A673 (cell line): ENCODE data around the gene RPS2.

Experiments
- EZH2 ChIP-seq: fragments of 200-600 bp; sonication (generic); IDR thresholded peaks from 2 replicates; pipeline ENCODE4 v1.6.1; 2017; ENCODE audit warnings: borderline replicate concordance, low read depth, mild to moderate bottlenecking, mixed read lengths, antibody characterized with exemption, low read length; ENCODE audit not compliant: poor library complexity, severe bottlenecking
- TF ChIP-seq, protein P1 (sequence below): fragments of 300-800, 200-600 bp; sonication (generic); conservative IDR thresholded peaks from 2 replicates; pipeline ENCODE4 v1.5.1; 2017; ENCODE audit warnings: low read depth, mild to moderate bottlenecking, antibody characterized with exemption, low read length, moderate library complexity, mixed read lengths

DNA sequence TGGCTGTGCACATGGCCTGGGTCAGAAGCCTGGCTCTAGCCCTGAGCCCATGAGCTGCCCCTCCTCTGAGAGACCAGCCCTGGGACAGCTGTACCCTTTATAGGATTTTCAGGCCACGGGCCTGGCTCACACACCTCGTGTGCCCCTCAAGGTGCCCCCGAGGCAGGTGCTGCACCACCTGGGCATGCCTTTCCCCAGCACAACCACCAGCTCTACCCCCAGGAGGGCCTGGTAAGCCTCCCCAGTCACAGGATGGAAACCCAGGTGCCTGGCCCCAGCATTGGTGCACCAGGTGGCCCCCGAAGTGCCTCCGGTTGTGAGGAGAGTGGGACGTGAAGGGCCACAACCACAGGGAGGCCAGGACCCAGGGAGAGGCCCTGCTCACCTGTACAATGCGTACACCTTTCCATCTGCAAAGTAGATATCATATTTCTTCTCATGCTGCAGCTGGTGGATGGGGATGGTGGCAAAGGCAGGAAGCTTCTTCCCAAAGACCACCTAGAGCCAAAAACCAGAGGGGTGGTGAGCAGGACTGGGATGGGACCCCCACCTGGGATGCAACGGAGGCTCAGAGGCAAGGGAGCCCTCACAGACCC lies 38.7 kb upstream of the RPS2 start:
- TF ChIP-seq, protein P1, sequence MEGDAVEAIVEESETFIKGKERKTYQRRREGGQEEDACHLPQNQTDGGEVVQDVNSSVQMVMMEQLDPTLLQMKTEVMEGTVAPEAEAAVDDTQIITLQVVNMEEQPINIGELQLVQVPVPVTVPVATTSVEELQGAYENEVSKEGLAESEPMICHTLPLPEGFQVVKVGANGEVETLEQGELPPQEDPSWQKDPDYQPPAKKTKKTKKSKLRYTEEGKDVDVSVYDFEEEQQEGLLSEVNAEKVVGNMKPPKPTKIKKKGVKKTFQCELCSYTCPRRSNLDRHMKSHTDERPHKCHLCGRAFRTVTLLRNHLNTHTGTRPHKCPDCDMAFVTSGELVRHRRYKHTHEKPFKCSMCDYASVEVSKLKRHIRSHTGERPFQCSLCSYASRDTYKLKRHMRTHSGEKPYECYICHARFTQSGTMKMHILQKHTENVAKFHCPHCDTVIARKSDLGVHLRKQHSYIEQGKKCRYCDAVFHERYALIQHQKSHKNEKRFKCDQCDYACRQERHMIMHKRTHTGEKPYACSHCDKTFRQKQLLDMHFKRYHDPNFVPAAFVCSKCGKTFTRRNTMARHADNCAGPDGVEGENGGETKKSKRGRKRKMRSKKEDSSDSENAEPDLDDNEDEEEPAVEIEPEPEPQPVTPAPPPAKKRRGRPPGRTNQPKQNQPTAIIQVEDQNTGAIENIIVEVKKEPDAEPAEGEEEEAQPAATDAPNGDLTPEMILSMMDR: no peak
- TF ChIP-seq EZH2: no peak
